ENCODE data around the gene IRF2BP2.
"Not testable (repeated sequence)": the region's sequence is repeated elsewhere in the genome, so short reads cannot be mapped to it uniquely, and the experiment has no call there.

The IRF2BP2 gene

DNA sequence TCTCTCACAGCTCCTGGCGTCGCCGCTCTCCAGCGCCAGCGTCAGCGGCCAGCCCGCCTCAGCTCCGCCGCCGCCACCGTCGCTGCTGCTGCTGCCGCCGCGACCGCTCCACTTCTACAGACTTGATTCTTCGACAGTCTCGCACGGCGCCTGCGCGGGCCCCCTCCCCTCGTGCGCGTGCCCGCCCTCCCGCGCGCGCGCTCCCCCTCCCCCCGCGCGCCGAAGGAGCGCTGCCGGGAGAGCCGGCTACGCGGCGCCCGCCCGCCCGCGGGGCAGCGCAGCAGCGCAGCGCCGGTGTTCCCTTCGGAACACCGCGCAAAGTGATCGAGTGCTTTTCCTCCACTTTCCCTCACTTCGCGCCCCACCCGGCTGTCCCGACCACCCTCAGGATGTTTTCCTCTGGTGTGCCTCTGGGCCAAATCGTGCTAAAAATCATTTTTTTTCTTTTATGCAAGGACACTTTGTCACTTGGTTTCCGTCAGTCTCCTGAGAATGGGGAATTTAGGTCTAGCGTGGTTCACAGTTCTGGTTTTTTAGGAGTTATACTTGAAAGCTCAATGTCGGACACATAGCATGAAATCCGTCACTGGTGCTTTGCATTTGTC, at the start of gene IRF2BP2:
IRF2BP2 (minus strand) TSS at position 118 of the 605 bp plus-strand sequence. CDS start 684 bp downstream, outside the sequence.
- DNase-seq: peak; percentile 87

DNA sequence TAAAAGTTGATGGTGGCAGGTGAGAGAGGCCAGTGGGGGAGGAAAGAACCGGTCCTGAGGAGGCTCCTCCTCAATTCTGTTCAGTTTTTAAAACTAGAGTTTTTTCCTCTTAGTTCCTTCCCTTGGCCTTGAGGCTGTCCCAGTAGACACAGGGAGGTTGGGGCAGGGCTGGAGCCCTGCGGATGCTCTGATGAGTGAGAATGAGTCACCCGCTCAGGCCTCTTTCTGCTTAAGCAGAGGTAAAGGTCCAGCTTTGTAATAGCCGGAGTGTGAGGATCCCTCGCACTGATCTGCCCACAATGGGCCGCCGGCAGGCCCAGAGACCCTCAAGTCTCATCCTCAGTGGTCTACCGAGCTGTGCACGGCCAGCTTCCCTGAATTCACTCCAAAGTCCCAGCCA, 49.6 kb upstream of the IRF2BP2 start:
- DNase-seq: no peak

DNA sequence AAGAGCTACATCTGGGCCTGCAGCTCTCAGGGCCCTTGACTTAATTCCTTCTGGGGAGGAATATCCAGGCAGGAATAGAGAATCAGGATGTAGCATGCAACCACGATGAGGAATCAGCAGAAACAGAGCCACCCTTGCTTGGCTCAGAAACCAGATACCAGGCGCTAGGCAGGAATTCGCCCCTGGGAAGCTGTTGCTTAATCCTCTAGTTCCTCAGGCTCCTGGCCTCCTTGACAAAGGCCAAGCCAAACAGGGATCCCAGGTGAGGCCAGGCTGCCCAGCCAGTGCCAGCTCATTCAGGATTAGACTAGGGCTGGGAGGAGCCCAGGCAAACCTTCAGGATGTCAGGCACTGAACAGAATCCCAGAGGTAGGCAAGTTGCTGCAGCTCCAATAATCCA, 48.2 kb upstream of the IRF2BP2 start:
- no peak for DNase-seq

DNA sequence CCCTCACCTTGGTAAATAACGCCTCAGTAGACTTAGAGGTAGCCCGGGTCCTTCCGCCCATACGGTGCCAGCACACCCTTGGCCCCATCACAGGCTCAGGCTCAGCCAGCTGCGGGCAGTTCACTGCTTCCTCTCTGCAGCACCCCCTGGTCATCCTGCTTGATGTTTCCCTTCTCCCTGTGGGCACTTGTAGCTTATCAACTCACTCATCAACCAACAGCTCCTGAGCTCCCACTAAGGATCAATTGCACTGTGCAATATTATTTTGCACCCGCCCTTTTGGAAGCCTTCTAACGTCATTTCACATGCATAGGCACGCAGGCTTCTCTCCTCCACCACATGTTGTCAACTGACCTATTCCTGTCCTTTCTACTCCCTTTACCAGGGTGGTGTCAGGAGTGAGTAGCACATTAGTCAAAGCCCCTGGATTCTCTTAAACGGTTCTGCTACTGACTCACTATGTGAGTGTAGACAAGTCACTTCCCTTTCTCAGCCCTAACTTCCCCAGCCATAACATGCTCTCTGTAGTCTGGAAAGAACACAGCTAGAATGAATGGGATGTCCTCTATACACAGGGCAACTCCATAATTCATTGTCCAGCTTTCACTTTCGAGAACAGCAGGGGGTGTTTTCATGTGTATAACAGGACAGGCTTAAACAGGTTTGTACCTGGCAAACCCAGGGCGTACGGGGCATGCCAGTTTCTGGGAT, 47.1 kb upstream of the IRF2BP2 start:
- DNase-seq: peak; percentile 21

DNA sequence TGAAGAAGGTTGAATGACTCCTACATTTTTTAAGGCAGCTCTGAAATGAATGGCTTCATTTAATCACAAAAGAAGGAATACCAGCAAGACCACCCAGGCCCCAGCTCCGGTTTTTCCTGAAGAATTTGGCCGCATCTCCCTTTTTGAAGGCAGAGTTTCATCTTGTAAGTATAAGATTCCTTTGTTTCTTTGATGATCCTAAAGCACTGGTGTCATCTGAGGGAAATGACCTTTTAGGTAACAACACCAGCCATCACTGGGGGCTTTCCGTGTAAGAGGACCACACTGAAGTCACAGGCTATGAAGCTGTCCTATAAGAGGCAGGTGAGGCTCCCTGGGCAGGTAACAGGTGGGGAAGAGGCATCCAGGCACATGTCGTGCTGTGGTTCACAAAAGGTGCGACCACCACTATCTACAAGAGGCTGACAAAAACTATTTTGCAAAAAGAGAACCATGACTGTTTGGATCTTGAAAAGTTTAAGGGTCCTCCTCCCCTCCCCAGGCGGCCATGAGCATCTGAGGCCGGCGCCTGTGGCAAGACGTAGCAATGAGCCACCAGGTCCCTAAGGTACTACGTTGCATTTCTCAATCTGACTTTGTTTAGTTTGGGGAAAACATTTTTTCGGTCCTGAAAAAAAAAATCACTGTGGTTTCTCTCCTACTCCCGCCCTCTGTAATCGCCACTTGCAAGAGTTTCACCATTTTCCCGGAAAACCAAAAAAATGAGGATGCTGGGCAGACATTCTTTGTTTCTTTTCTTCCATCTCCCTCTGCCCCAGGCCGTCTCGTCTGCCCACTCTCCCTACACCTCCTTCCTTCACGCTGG, 46.3 kb upstream of the IRF2BP2 start:
- no peak for DNase-seq

DNA sequence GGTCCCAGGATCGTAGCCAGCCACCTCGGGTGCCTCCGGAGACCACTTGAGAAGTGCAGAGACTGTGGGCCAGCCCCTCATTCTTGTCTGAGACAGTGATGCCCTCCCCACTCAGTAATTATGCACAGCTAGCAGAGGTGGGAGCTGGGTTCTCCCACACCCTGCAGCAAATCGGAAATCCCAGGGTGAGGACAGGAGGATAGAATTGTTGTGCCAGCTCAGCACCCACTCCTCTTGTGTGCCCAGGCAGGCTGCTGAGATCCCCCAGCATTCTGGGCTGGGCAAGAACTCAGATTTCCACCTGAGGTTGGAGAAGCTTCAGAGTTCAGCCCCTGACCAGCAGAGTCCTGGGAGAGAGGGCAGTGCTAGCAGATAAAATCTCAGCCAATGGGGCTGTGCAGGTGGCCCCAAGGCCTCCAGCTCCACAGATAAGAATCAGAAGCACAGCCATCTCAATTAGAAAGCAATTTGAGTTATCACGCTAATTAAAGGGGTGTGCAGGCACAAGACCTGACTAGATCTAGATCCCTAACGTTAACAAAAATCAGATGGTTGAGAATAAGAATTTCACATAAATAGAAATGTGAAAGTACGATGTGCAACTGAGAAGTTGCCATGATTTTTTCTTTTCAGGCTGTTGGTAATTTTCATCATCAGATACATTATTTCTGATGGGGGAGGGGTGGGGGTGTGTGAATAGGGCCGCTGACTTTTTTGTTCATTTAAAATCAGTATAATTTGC, 45.5 kb upstream of the IRF2BP2 start:
- no peak for DNase-seq

DNA sequence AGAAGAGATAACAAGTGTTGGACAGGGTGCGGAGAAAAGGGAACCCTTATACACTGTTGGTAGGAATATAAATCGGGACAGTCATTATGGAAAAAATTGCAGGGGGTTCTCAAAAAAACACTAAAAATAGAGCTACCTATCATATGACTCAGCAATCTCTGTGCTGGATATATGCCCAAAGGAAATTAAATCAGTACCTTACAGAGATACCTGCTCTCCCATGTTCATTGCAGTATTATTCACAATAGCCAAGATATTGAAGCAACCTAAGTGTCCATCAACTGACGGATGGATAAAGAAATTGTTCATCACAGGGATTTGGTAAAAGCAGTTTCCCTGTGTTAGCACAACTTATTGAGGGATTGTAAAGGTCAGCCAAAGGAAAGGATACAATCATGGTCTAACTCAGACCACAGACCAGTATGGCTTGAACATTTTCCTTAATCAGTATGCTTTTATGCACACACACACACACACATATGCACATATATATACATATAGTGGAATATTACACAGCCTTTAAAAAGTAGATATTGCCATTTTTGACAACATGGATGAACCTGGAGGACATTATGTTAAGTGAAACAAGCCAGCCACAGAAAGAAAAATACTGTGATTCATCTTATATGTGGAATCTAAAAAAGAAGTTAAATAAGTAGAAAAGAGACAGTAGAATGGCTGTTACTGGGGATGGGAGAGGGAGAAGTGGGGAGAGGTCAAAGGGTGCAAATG, 44.2 kb upstream of the IRF2BP2 start:
- DNase-seq: no peak

DNA sequence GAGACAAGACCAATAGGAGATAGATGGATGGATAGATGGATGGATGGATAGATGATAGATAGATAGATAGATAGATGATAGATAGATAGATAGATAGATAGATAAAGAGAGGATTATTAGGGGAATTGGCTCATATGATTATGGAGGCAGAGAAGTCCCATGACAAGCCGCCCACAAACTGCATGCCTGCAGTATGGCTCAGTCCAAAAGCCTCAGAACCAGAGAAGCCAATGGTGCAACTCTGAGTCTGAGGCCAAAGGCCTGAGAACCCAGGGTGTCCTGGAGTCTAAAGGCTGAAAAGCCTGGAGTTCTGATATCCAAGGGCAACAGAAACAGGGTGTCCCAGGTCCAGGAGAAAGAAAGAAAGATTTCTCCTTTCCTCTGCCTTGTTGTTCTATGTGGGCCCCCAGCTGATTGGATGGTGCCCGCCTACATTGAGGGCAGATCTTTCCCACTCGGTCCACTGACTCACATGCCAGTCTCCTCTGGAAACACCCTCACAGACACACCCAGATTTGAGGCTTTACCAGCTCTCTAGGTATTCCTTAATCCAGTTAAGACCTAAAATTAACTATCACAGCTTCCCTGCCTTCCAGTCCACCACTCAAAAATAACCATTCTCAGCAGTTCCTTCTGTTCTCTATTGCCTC, 39.6 kb upstream of the IRF2BP2 start:
- no peak for DNase-seq

DNA sequence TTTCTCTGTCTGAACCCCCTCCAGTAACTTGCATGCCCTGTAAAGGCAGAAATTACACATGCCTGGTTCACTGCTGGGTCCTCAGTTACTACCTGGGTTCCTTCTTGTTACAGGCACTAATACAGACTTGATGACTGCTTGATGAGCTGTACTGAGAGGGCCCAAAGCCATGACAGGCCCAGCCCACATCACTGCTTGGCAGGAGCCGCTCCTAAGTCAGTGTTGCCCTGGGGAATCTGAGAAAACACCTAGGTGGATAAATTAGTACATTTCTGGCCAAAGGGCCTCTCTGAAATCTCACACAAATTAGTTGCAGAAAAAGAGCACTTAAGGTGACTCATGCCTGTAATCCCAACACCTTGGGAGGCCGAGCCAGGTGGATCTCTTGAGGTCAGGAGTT, 37.8 kb upstream of the IRF2BP2 start:
- no peak for DNase-seq

DNA sequence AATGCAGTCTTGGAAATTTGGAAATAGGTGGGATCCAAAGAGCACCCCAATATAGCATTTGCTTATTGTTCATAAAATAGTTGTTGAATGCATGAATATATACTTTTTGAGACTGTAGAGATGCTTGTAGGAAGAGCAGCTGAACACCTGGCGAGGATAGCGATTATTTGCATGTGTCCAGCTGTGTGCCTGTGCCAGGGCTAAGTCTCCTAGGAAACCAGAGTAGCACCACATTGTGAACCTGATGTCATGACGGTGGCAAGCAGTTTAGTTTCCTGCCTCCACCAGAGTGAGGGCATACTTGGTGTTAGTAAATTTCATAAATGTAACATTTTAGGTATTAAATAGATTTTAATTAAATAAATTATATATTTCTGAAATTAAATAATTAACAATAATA, 37.3 kb upstream of the IRF2BP2 start:
- no peak for DNase-seq

DNA sequence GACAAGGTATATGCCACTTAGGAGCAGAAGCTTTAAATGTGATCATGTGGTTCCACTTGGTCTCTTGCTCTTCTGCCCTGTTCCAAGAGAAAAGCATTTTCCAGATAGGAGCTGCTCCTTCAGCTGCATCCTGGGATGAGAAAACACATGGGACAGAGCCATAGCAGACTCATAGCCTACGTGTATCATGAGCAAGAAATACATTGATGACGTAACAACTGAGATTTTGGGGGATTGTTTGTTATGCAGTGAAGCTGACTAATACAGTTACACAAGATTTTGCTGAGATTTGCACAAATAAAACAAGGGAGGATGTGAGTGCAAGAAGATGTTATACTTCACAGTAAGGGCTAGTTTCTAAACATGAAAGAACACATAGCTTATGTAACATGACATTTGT, 36.0 kb upstream of the IRF2BP2 start:
- no peak for DNase-seq

DNA sequence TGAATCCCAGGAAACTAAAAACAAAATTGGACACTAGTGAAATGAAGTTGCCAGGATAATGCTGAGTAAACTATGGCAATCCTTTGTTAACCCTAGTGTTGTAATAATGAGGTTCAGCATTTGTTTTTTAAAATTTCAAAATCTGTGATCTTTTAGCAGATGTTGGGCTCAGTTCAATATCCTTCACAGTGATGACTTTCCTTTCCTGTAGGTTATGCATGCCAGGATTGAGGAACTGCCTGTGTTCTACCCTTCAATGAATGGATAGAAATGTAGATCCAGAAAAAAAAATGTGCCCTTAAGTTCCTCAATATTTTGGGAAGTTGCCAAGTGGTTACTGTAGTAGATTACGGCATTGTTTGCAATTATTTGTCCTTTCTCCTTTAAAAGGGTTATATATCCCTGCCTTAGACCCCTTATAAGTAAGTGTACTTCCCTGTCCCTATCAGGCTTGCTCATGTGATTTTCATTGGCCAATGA, 35.5 kb upstream of the IRF2BP2 start:
- DNase-seq: no peak

DNA sequence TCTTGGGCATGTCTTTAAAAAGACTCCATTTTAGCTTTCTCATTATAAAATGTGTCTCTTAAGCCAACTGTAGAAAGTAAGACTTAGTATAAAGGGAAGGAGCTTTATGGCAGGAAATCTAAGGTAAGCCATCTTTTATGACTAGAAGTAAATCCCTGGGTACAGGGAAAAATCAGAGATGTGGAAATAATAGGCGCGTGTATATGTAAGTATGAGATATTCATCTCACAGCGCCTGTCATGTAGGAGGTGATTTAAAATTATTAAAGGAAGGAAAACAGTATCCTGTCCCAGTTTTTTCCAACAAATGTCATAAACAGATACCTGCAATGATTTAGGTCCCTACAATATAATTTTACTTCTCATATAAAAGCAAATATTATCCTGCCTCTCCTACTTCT, 35.0 kb upstream of the IRF2BP2 start:
- no peak for DNase-seq

DNA sequence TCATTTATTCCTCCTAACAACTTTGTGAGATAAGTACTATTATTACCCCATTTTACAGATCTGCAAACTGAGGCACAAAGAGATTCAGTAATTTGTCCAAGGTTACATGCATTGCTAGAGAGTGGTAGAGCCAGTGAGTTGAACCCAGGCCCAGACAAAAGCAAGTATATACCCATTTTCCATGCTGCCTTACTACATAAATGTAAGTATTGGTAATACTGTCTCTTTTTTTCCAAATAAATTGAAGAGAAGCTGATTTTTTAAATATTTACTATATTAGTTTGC, 33.8 kb upstream of the IRF2BP2 start:
- no peak for DNase-seq

DNA sequence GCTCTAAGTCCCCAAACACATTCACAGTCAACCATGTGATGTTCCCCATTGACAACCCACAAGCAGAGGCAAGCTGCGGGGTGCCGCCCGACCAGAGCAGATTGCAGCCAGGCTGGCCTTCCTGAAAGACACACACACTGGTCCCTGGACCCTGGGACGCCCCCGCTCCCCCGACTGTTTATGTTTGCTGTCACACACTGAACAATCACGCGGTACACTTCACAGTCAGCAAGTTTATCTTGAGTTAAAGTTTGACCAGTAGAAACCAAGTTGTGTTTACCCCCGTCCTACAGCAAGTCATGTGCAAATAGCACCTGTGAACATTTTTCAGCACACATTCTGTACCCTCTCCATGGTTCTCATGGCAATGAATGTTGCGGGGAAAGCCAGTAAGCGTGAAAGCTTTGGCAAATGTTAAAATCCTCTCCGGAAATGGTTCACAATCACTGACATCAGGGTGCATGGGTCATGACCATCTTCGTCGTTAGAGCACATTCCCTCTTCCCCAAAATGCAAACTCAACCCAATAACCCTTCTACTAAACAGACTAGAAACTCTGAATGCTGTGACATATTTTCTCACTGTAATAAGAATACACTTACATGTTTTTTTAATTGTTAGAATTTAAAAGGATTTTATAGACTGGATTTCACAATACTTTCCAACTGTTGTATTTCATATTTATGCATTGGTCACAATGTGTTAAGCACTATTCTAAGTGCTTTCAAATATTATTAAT, 33.3 kb upstream of the IRF2BP2 start:
- DNase-seq: no peak

DNA sequence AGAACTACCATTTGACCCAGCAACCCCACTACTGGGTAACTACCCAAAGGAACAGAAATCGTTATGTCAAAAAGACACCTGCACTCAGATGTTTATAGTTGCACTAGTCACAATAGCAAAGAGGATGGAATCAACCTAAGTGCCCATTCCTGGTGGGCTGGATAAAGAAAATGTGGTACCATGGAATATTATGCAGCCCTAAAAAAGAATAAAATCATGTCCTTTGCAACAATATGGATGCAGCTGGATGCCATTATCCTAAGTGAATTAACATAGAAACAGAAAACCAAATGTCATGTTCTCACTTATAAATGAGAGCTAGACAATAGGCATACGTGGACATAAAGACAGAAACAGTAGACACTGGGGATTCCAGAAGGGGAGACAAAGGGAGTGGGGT, 32.5 kb upstream of the IRF2BP2 start:
- DNase-seq: no peak

DNA sequence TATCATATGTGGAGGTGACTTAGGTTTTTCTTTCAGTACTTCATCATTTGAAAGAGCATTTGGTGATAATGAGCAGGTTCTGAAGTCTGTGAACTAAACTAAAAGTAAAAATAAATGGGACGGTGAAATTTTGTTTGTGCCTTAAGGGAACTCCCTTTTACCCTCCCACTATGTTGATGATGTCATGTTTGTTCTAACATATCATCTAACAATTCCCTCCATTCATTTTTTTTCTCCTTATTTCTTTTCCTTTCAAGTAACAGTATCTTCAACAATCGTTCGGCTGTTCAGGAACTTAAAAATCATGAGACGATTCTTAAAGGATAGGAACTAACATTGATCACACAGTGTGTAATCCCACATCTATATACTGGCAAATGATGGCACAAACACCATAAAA, 30.0 kb upstream of the IRF2BP2 start:
- DNase-seq: no peak

DNA sequence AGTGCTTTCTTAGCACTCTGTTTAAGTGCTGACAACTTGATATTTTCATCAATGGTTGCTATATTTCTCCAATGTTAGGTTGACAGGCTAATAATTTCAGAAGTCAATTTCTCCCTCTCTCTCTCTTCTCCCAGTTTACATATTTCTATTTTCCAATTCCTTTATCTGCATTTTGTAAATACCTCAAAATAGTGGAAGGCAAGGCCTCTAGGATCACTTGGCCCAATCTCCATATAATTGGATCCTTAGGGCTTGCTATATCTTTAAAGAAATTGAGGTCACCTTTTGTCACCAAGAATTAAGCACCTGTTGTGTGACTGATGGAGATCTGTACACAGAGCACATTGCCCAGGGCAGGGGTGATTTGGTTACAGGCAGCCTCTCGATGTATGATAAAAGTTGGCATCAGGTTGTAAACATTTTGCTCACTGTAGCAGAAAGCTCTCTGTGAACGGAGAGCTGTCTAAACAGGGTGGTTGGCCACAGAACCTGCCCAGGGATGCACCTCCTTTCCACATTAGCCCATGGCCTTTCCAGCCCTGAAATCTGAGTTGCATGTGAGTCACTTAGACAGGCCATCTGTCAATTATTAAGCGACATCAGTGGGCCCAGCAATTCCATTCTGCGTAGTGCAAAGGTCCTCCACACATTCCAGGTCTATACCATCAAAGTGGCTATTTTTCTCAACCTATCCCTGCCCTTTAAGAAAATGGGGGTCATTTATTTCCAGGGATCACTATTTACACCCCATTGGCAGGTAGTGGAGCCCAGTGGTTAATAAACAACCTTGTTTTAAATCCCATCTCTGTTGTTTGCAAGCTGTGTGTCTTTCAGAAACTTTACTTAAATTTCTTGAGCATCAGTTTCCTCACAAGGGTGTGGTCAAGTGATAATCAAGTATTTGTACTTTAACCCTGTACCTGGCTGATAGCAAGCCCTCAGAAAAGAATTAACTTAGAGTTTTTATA, 29.1 kb upstream of the IRF2BP2 start:
- DNase-seq: no peak

DNA sequence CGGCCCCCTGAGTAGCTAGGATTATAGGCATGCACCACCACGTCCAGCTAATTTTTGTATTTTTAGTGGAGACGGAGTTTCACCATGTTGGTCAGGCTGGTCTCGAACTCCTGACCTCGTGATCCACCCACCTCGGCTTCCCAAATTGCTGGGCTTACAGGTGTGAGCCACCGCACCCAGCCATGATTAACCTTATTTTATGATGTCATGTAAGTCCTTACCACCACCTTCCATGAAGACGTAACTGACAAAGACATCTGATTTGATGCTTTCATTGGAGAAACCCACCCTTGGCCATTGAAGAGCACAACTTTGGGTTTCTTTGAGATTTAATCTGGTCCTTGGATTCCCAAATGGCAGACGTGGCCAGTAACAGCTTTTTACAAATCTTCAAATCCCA, 24.9 kb upstream of the IRF2BP2 start:
- not testable (repeated sequence) for DNase-seq

DNA sequence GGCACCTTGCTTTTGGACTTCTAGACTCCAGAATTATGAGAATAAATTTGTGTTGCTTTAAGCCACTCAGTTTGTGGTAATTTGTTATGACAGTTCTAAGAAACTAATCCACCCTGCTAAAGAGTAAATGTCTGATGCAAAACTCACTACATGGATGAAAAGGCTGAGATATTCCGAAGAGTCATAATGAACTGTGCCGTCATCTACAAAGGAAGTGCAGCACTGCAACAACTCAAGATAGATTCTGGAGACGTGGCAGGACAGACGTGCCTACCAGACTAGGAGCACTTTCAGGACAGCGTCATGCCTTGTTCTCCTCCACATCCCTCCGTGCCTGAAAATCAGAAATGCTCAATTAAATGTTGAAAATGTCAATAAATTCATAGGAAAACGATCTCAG, 24.4 kb upstream of the IRF2BP2 start:
- no peak for DNase-seq
